HG02678 (cell line): ENCODE data around the gene ZBTB16.

Experiments used
- ATAC-seq: cut with Tn5 transposase; IDR thresholded peaks from one replicate; pipeline ENCODE4 v1.9.1; 2021; ENCODE audit warnings: mild to moderate bottlenecking, moderate library complexity; ENCODE audit not compliant: unreplicated experiment

The ZBTB16 gene

GRCh38 chr11:114295676-114296604 lies 236.4 kb downstream of the ZBTB16 start, which contains the start of gene NNMT:
Gene NNMT, plus strand, starts transcription at chr11:114296399. Its CDS starts 158 bp downstream, at chr11:114296557.
- no peak for ATAC-seq

DNA sequence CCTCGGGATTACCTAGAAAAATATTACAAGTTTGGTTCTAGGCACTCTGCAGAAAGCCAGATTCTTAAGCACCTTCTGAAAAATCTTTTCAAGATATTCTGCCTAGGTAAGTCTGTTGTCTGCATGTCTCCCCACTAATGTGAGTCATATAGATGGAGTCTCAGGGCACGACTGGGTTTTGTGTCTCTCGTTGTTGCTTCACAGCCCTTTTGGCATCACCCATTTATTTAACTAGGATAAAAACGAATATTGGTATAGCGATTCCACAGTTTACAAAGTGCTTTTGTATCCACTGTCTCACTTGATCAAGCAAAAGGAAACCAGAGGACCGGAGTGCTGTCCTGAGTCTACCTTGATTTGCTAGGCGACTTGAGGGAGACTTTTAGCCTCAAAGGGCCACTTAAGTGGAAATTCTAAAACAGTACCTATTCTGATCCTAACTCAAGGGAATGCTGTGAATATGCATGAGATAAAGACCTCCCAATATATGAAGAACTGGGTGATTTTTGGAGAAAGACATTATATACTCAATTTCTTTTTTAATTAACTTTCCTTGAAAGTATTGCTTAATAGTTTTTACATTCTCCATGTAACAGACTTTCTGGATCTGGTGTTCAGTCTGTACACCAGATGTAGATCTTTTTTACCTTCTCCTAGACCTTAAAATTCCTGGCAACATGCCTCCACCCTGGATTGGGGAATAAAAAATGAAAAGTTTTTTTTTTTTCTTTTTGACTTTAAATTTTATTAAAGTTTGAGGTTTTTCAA lies 237.3 kb downstream of the ZBTB16 start:
- no peak for ATAC-seq

- no peak for ATAC-seq
Observed at GRCh38 chr11:114297806-114298709, 238.5 kb downstream of the ZBTB16 start.

DNA sequence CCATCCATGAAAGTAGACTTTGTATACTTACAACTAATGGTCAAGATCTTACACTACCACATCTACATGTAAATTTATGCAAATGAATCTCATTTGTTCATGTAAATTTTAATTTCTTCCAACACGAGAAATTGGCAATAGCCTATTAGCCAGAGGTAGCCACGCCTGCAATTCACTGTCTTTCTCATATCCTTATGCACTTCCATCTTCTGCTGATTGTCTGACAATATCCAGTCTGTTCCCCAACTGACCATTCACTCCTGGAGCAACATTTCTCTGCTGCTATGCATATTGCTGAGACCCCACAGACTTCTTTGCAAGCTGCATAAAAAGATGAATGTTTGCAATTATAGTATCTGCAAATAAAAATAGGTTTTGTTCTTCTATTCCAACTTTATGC lies 239.2 kb downstream of the ZBTB16 start:
- no peak for ATAC-seq
